ENCODE results near the gene NDUFS3.

Gene NDUFS3

GRCh38 chr11:47592251-47592650 lies 13.4 kb downstream of the NDUFS3 start:
- DNase-seq = no peak

- no peak for DNase-seq
Measured at GRCh38 chr11:47592970-47593369, 14.1 kb downstream of the NDUFS3 start.

DNA sequence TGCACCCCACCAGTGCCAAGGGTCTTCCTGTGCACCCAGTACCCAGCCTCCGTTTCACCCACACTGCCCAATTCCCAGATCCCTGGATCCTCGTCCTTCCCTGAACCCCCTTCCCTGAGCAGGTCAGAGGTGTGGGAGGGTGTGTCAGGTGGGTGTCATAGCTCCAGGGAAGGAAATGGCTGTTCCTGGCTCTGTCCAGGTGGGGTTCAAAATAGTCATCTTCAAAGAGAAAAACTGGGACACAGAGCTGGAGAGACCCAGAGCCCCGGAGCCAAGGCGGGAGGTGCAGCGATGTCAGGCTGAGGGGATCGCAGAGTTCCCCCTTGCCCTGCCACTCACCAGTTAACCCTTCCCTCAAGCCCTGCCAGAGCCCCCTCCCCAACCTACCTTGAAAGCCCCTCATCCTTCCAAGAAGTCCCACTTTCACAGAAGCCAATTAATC lies 14.6 kb downstream of the NDUFS3 start:
- DNase-seq = no peak

- no peak for DNase-seq
Measured at GRCh38 chr11:47593934-47594855, 15.3 kb downstream of the NDUFS3 start, which contains the start of gene C1QTNF4. Gene C1QTNF4, minus strand, starts transcription at chr11:47594411. Its CDS starts 3,601 bp downstream, at chr11:47590810.

GRCh38 chr11:47595029-47595428 lies 16.2 kb downstream of the NDUFS3 start:
- DNase-seq = no peak

DNA sequence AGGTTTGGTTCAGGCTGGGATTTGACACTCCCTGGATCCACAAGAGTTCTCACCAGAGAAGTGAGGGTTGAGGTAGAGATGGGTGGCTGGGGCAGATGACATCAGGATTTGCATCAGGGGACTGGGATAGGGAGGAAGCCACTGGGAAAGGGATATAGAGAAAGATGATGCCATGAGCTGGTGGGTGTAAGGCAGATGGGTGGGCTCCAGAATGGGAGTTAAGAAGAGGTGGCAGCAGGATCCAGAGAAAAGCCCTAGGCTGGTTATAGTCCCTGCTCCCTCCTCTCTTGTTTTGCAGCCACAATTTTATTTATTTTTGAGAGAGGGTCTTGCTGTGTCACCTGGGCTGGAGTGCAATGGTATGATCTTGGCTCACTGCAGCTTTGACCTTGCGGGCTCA lies 17.1 kb downstream of the NDUFS3 start:
- no peak for DNase-seq

DNA sequence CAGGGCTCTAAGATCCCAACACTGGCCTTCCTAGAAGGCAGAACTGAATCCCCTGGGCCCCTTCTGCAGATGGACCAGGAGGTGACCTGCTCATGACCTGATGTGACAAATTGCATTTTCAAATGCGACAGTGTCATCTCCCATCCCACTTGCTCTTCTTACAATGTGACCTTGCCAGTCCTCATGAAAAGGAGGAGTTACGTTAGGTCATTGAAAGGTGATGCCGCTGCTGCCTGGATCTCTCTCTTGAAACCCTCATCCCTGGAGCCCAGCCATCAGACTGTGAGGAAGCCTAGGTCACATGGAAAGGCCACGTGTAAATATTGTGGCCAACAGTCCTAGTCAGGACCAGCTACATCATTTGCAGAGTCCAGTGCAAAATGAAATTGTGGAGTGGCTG lies 21.0 kb downstream of the NDUFS3 start:
- DNase-seq = no peak

- no peak for DNase-seq
Measured at GRCh38 chr11:47603295-47603694, 24.4 kb downstream of the NDUFS3 start.

GRCh38 chr11:47605921-47606320 lies 27.0 kb downstream of the NDUFS3 start:
- DNase-seq = no peak

DNA sequence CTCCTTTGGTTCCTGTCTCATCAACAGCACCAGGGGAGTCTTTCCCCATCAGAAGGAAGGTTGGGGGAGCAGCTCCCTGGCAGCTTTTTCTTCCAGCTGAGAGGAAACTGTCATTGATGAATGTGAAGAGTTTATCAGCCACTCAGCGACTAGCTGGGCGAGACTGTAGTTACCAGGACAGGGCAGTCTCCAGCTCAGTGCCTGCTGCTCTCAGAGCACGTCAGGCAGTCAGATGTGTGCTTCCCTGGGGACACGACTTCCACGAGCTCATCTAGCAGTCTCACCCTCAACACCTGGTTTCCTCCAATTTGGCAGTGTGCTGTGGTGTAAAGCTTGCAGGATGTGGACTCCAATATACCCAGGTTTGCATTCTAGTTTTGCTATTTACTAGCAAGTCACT lies 27.9 kb downstream of the NDUFS3 start:
- peak in 1 of 2 experiments; percentile 27 for DNase-seq

DNA sequence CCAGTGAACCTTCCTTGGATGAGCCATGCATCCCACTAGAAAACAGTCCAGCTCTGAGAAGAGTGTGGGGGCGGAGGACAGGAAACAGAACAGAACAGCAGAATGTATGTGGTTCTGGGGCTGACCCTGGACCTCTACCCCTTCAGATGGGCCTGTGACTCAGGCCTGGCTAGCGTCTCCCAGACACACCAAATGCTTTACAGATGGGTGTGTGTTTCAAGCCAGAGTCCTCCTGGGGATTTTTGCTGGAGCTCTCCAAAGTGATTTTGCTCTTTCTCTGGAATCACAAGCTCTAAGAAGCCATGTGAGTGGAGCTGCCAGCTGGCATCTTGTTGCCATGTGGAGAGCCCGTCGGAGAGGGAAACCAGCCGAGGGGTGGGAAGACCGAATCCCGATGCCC lies 28.5 kb downstream of the NDUFS3 start:
- DNase-seq = peak; percentile 65 to 89

GRCh38 chr11:47609675-47610074 lies 30.8 kb downstream of the NDUFS3 start:
- DNase-seq = no peak

DNA sequence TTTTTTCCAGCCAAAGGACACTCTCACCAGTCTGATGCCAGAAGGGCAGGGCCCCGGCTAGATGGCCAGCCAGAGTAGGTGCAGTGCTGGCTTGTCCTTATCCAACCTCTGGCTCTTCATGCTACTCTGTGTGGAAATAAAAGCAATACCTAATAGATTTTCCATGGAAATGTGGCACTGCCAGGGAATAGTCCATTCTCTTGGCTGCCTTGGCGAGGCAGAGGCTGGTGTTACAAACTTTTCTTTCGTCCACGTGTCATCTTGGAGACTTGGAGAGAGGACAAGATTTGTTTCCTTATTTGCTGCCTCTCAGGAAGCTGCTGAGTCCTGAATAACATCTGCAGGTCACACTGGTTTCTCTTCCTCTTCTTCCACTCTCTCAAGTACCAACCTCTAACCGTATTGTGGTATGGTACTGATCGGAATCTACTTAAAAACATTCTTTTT lies 32.5 kb downstream of the NDUFS3 start:
- DNase-seq = no peak

- DNase-seq = no peak
Measured at GRCh38 chr11:47615249-47615648, 36.4 kb downstream of the NDUFS3 start.

DNA sequence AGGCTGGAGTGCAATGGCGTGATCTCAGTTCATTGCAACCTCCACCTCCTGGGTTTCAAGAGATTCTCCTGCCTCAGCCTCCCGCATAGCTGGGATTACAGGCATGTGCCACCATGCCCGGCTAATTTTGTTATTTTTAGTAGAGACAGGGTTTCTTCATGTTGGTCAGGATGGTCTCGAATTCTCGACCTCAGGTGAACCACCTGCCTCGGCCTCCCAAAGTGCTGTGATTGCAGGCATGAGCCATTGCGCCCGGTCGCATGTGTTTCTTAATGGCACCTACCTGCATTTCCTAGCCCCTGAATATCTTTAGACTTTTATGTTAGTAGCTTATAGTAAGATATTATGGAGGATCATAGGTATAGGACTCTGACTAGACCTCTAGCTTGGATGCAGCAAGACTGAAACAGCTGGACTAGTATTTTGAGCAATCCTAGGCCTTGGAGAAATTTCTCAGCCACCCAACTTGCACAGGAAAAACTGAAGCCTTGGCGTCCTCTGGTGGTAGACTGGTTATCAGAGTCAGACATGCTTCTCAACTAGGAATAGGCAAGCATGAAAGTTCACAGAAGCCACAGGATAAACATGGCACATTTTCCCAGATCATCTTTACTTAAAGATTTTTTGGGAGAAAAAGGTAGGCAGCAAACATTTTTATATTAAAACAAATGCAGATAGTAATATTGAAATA lies 38.0 kb downstream of the NDUFS3 start:
- DNase-seq = peak; percentile 22 to 59

- DNase-seq = no peak
Measured at GRCh38 chr11:47617417-47617809, 38.5 kb downstream of the NDUFS3 start.

DNA sequence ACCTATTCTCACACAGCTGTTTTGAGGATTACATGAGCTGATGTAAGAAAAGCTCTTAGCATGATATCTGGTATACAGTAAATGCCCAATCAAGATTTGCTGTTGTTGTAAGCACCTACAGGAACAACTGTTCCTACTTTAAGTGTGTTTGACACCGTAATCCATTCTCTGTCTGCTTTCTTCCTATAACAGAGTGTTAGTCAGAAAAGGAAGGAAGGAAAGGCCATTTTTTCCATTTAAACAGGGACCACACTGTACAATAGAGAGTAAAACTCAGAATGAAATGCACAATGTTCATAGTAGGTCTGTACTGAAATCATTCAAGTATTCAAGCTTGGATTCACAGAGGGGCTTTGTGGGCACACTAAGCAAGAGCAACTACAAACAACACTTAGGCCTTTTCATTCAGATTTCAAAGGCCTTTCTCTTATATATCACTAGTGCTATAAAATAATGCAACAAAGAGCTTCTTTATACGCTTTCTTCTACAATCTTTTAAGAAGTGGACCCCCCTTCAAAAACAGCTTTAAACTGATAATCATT lies 42.0 kb downstream of the NDUFS3 start:
- DNase-seq = no peak

DNA sequence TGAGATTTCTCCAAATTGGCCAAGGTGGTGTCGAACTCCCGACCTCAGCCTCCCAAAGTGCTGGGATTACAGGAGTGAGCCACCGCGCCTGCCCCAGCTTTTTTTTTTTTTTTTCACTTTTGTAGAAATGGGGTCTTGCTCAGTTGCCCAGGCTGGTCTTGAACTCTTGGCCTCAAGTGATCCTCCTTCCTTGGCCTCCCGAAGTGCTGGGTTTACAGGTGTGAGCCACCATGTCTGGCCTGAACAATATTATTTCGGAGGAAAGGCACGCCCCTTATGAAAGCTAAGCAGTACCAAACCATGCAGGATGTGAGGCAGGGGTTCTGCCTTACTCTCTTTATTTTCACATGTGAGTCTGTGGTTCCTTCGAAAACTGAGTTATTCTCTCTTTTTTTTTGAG lies 47.4 kb downstream of the NDUFS3 start:
- no peak for DNase-seq

GRCh38 chr11:47628026-47628425 lies 49.2 kb downstream of the NDUFS3 start:
- DNase-seq = no peak

GRCh38 chr11:47631473-47631872 lies 52.6 kb downstream of the NDUFS3 start:
- no peak for DNase-seq
